Nephron (organoid): ENCODE data around the gene ZNF169.

ENCODE experiments used
- H3K27ac Mint-ChIP-seq, 3 experiments: 2 replicates each; pipeline ENCODE4 v1.8.0; 2020; ENCODE audit warnings: mixed read lengths in 3 of 3, mild to moderate bottlenecking in 2 of 3, moderate library complexity in 1 of 3
- H3K27me3 Mint-ChIP-seq: 2 replicates; pipeline ENCODE4 v1.8.0; 2021; ENCODE audit warnings: low read depth, mild to moderate bottlenecking, moderate library complexity, mixed read lengths
- H3K36me3 Mint-ChIP-seq: 2 replicates; pipeline ENCODE4 v1.8.0; 2020; ENCODE audit warnings: low read depth, mixed read lengths
- H3K4me1 Mint-ChIP-seq: 2 replicates; pipeline ENCODE4 v1.8.0; 2020; ENCODE audit warnings: mixed read lengths
- H3K4me3 Mint-ChIP-seq, 3 experiments: 2 replicates each; pipeline ENCODE4 v1.8.0; 2020; ENCODE audit warnings: mild to moderate bottlenecking in 3 of 3, mixed read lengths in 3 of 3, moderate library complexity in 2 of 3
- H3K9me3 Mint-ChIP-seq: 2 replicates; pipeline ENCODE4 v1.8.0; 2020; ENCODE audit warnings: mixed read lengths
- CTCF ChIP-seq, 3 experiments: fragments of 200-600 bp; sonication (generic); IDR thresholded peaks; one replicate each; pipeline ENCODE4 v1.5.0; 2021; ENCODE audit warnings: antibody characterized with exemption in 3 of 3; ENCODE audit not compliant: unreplicated experiment in 3 of 3

ZNF169 gene

GRCh38 chr9:94280409-94280989 is 21.4 kb downstream of the ZNF169 start:
- Mint-ChIP-seq H3K27me3 (no peaks in the 10 kb centered on the region), H3K4me1 (no peaks in the 10 kb centered on the region), H3K27ac (no peak overlapping the region), H3K4me3 (no peak overlapping the region), H3K36me3 (peaks cover 74% of the 10 kb centered on the region), H3K9me3 (peaks cover 22% of the 10 kb centered on the region)
- no peak for TF ChIP-seq CTCF (IDR thresholded peaks at IDR 0.05; ENCODE audit: unreplicated experiment in 3 of 3)

GRCh38 chr9:94281101-94281500 is 22.0 kb downstream of the ZNF169 start:
- TF ChIP-seq CTCF (IDR thresholded peaks at IDR 0.05; ENCODE audit: unreplicated experiment in 3 of 3): no peak
- Mint-ChIP-seq H3K4me1 (no peaks in the 10 kb centered on the region), H3K27ac (no peak overlapping the region), H3K27me3 (no peaks in the 10 kb centered on the region), H3K9me3 (peaks cover 23% of the 10 kb centered on the region), H3K36me3 (peaks cover 75% of the 10 kb centered on the region), H3K4me3 (no peak overlapping the region)

- Mint-ChIP-seq H3K27me3 (no peaks in the 10 kb centered on the region), H3K4me3 (no peak overlapping the region), H3K27ac (no peak overlapping the region), H3K9me3 (peaks cover 16% of the 10 kb centered on the region), H3K4me1 (peaks cover 6% of the 10 kb centered on the region), H3K36me3 (peaks cover 57% of the 10 kb centered on the region)
- TF ChIP-seq CTCF (IDR thresholded peaks at IDR 0.05; ENCODE audit: unreplicated experiment in 3 of 3): no peak
Measured at GRCh38 chr9:94286116-94286515, 27.0 kb downstream of the ZNF169 start.

GRCh38 chr9:94287877-94288513 is 28.9 kb downstream of the ZNF169 start:
- no peaks in the 10 kb centered on the region for H3K27me3 Mint-ChIP-seq
- peaks cover 17% of the 10 kb centered on the region for H3K9me3 Mint-ChIP-seq
- no peak for TF ChIP-seq CTCF (IDR thresholded peaks at IDR 0.05; ENCODE audit: unreplicated experiment in 3 of 3)
- H3K36me3 Mint-ChIP-seq: peaks cover 58% of the 10 kb centered on the region
- peaks cover 6% of the 10 kb centered on the region for H3K4me1 Mint-ChIP-seq
- H3K27ac Mint-ChIP-seq: peak overlapping the region in 2 of 3 experiments; percentile 13 to 25
- H3K4me3 Mint-ChIP-seq: no peak overlapping the region

- peaks cover 15% of the 10 kb centered on the region for H3K9me3 Mint-ChIP-seq
- no peaks in the 10 kb centered on the region for H3K27me3 Mint-ChIP-seq
- no peak overlapping the region for H3K27ac Mint-ChIP-seq
- no peak for TF ChIP-seq CTCF (IDR thresholded peaks at IDR 0.05; ENCODE audit: unreplicated experiment in 3 of 3)
- no peak overlapping the region for H3K4me3 Mint-ChIP-seq
- H3K4me1 Mint-ChIP-seq: peaks cover 6% of the 10 kb centered on the region
- H3K36me3 Mint-ChIP-seq: peaks cover 57% of the 10 kb centered on the region
Measured at GRCh38 chr9:94289691-94290090, 30.6 kb downstream of the ZNF169 start.
